NT2/D1 (cell line): ENCODE results near the gene UPP1.
"Not testable (repeated sequence)": the region's sequence is repeated elsewhere in the genome, so short reads cannot be mapped to it uniquely, and the experiment has no call there.

Source experiments
- DNase-seq: peaks from one replicate; pipeline ENCODE4 v3.0.0-alpha.2; 2011; ENCODE audit warnings: low read depth, low spot score
- H3K27me3 ChIP-seq: 2 replicates; pipeline ENCODE4 v1.6.0; 2011; ENCODE audit warnings: mild to moderate bottlenecking; ENCODE audit not compliant: insufficient read length, insufficient read depth
- H3K36me3 ChIP-seq: 2 replicates; pipeline ENCODE4 v1.6.1; 2011; ENCODE audit warnings: mild to moderate bottlenecking, low read length, mixed read lengths; ENCODE audit not compliant: insufficient read depth, insufficient read length
- H3K4me1 ChIP-seq: 2 replicates; pipeline ENCODE4 v1.5.1; 2011; ENCODE audit not compliant: insufficient read depth, insufficient read length
- H3K4me3 ChIP-seq: 2 replicates; pipeline ENCODE4 v1.5.1; 2011; ENCODE audit warnings: low read depth; ENCODE audit not compliant: insufficient read length
- H3K9ac ChIP-seq: 2 replicates; pipeline ENCODE4 v1.6.0; 2011; ENCODE audit warnings: low read depth; ENCODE audit not compliant: insufficient read length
- H3K9me3 ChIP-seq: 2 replicates; pipeline ENCODE4 v1.5.1; 2011; ENCODE audit warnings: mild to moderate bottlenecking, low read length; ENCODE audit not compliant: insufficient read depth
- SUZ12 ChIP-seq: IDR thresholded peaks from 2 replicates; pipeline ENCODE4 v1.6.1; 2011; ENCODE audit not compliant: insufficient read length, insufficient read depth; ENCODE audit errors: extremely low read depth
- YY1 ChIP-seq: IDR thresholded peaks from 2 replicates; pipeline ENCODE4 v1.6.1; 2011; ENCODE audit not compliant: insufficient read length, insufficient read depth
- ZNF274 ChIP-seq: IDR thresholded peaks from 2 replicates; pipeline ENCODE4 v1.6.1; 2011; ENCODE audit warnings: mild to moderate bottlenecking, low read depth, low read length

Gene UPP1

DNA sequence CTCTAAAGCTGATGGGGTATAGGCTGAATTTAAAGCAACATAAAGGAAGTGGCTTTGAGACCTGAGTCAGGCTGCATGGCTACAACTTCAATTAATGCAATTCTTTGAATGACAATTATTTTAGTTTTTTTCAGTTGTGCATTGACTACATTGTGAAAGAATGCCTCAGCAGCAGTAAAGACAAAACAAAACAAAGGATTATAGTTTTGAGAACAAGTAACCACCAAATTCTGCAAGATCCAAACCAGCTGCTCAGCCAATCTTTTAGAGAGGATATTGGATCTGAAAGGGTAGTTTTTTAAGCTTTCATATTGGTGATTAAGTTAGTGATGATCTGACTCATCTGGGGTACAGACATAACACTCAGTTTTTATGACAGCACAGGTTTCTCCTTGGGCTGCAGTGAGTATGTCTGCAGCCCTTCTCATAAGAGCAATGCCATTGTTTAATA, 41.6 kb downstream of the UPP1 start:
- no peak for DNase-seq

DNA sequence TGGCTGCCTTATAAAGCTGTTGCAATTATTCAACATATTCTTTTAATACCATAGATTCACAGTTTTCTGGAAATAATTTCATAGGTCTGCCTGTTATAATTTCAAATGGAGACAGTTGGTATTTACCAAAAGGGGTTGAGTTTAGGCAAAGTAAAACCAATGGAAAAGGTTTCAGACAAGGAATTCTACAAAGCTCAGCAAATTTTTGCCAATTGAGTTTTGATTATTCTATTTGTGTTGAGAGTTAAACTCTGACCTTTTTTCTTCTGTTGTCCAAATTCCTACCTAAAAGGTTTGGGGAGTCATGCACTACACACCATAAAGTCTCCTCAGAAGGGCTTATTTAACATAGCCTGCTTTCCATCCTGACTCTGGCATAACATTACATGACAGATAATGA, 43.7 kb downstream of the UPP1 start:
- no peak for DNase-seq
- Histone ChIP-seq H3K36me3 (no peaks in the 10 kb centered on the region), H3K4me3 (no peak overlapping the region), H3K27me3 (no peaks in the 10 kb centered on the region), H3K9ac (no peak overlapping the region), H3K4me1 (peaks cover 2% of the 10 kb centered on the region), H3K9me3 (peaks cover 15% of the 10 kb centered on the region)
- TF ChIP-seq YY1 = no peak
- TF ChIP-seq SUZ12 = no peak
- no peak for TF ChIP-seq ZNF274

More for the DNA sequence above, 41.6 kb downstream of the UPP1 start:
- no peak for TF ChIP-seq ZNF274
- no peak for TF ChIP-seq SUZ12
- no peak for TF ChIP-seq YY1
- Histone ChIP-seq H3K36me3 (no peaks in the 10 kb centered on the region), H3K4me1 (peaks cover 2% of the 10 kb centered on the region), H3K4me3 (no peak overlapping the region), H3K9me3 (peaks cover 5% of the 10 kb centered on the region; the same call in 1 of the 2 replicates), H3K27me3 (no peaks in the 10 kb centered on the region), H3K9ac (no peak overlapping the region)

DNA sequence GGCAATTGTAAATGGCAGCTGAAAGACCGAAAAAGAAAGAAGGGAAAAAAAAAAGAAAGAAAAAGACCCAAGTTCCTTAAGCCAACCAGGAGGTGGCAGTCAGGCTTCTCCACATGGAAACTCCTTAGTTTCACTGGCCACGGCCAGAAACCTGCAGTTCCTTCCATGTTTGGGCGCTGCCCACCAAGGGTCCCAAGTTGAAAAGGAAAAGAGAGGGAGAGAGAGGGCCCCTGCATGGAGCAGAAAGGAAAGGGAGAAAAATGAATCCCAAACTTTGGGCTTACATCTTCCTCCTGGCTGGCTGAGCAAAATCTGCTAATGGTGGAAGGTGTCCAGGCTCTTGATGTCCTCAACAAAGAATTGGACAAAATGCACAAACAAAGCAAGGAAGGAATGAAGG, 50.4 kb downstream of the UPP1 start:
- no peaks in the 10 kb centered on the region for H3K36me3 ChIP-seq
- no peaks in the 10 kb centered on the region for H3K27me3 ChIP-seq
- no peaks in the 10 kb centered on the region for H3K4me1 ChIP-seq
- peaks cover 57% of the 10 kb centered on the region for H3K9me3 ChIP-seq
- DNase-seq = peak; percentile 33
- no peak overlapping the region for H3K4me3 ChIP-seq
- TF ChIP-seq YY1 (no peak), SUZ12 (no peak), ZNF274 (no peak)
- H3K9ac ChIP-seq = no peak overlapping the region

DNA sequence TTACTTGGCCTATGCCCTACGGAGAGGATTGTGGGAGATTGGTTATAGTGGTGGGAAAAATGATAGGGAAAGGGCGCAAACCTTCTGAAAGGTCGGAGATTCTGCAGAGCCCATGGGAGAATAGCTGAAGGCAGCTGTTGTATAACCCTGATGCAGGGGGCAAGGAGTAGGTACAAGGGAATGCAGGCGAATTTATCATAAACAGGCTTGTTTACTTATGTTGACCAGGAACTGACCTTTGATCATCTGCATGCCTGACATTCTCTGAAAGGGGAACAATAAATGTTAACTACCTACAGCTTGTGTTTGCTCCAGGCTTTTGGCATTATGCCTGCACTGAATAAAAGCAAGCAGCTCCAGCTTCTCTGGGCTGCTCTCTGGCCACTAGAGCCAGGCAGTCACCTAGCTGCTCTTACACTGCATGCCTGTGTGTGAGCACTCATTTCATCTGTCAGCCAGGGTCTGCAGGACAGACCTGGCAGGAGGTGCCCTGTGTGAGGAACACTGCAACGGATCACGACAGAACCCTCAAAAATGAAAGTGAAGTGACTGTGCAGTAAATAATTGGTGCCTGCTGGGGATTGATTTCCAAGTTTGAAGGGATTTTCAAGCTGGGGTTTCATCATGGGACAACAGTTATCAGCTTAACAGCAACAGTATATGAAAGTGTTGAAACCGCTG, 51.1 kb downstream of the UPP1 start:
- Histone ChIP-seq H3K27me3 (no peaks in the 10 kb centered on the region), H3K9ac (no peak overlapping the region), H3K4me3 (no peak overlapping the region), H3K9me3 (peaks cover 61% of the 10 kb centered on the region), H3K4me1 (no peaks in the 10 kb centered on the region), H3K36me3 (no peaks in the 10 kb centered on the region)
- DNase-seq = no peak
- TF ChIP-seq YY1 (no peak), SUZ12 (no peak), ZNF274 (no peak)

DNA sequence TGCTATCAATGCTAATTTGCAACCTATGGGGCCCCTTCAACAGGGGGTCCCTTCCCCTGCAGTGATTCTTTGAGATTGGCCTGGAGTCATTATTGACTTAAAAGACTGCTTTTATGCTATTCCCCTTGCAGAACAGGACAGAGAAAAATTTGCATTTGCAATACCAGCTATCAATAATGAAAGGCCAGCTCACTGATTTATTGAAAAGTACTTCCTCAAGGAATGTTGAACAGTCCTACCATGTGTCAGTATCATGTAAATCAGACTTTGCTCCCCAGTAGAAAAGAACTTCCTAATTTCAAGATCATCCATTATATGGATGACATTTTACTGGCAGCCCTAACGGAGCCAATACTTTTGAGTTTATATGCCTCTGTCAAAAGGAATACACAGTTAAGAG, 52.5 kb downstream of the UPP1 start:
- Histone ChIP-seq H3K4me3 (no peak overlapping the region), H3K27me3 (no peaks in the 10 kb centered on the region), H3K9me3 (peaks cover 56% of the 10 kb centered on the region), H3K9ac (no peak overlapping the region), H3K4me1 (no peaks in the 10 kb centered on the region), H3K36me3 (no peaks in the 10 kb centered on the region)
- TF ChIP-seq YY1 (no peak), SUZ12 (no peak), ZNF274 (no peak)
- no peak for DNase-seq

DNA sequence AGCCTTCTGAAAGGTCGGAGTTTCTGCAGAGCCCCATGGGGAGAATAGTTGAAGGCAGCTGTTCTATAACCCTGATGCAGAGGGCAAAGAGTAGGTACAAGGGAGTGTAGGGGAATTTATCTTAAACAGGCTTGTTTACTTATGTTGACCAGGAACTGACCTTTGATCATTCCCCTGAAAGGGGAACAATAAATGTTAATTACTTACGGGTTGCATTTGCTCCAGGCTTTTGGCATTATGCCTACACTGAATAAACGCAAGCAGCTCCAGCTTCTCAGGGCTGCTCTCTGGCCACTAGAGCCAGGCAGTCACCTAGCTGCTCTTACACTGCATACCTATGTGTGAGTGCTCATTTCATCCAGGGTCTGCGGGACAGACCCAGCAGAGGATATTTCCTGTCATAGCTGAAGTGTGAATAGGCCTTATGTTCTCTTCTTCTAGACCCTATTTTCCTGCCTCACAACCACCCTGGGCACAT, 55.3 kb downstream of the UPP1 start:
- Histone ChIP-seq H3K9me3 (peaks cover 51% of the 10 kb centered on the region), H3K4me1 (no peaks in the 10 kb centered on the region), H3K36me3 (no peaks in the 10 kb centered on the region), H3K27me3 (no peaks in the 10 kb centered on the region), H3K4me3 (no peak overlapping the region), H3K9ac (no peak overlapping the region)
- no peak for DNase-seq
- no peak for TF ChIP-seq ZNF274
- TF ChIP-seq YY1 = no peak
- TF ChIP-seq SUZ12 = no peak

DNA sequence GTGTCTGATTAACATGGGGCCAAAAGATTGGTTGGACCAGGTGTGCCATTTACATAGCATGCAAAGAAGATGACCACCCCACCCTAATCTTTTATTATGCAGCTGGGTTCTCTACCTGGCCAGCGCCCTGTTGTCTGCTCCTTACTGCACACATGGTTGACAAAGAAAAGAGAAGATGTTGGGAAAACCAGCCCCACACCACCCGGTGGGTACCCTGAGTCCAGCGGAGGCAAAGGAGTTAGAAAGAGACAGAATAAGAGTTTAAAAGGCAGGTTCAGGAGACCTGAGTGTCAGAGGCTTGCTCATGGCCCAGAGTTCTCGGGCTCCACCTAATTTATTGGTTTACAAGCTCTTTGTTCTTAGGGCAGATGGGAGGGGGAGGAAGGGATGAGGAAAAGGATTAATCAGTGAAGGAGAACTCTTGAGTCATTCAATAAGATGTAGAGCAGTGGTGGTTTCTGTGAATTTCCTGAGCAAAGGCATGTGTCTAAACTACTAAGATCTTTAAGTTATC, 58.1 kb downstream of the UPP1 start:
- H3K4me3 ChIP-seq = no peak overlapping the region
- no peak for TF ChIP-seq ZNF274
- no peak for TF ChIP-seq YY1
- no peak for TF ChIP-seq SUZ12
- H3K9me3 ChIP-seq = peaks cover 26% of the 10 kb centered on the region
- no peak for DNase-seq
- H3K4me1 ChIP-seq = no peaks in the 10 kb centered on the region
- no peak overlapping the region for H3K9ac ChIP-seq
- H3K27me3 ChIP-seq = no peaks in the 10 kb centered on the region
- H3K36me3 ChIP-seq = no peaks in the 10 kb centered on the region

DNA sequence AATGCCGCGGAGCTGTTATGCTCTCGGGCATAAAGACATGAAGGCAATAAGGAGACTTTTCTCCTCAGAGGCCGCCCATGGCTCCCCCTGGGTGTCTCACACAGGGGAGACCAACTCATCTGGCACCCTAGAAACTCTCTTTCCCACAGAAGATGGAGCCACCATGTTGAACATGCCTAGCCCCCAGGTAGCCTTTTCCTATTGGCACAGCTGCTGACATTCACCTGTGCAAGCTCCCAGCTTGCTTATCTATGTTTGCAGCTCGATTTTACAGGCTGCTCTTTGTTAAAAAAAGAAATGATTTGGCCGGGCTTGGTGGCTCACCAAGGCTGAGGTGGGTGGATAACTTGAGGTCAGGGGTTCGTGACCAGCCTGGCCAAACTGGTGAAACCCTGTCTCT, 58.6 kb downstream of the UPP1 start:
- not testable (repeated sequence) for H3K9ac ChIP-seq, H3K27me3 ChIP-seq, H3K4me3 ChIP-seq, H3K36me3 ChIP-seq, DNase-seq, H3K4me1 ChIP-seq
- peaks cover 21% of the 10 kb centered on the region; the same call in 1 of the 2 replicates for H3K9me3 ChIP-seq
